Small intestine (tissue), 7 donors: ENCODE measurements around the gene RBMX. TPM values are rescaled to one million over a fixed set of nuclear protein-coding genes. Genes with fewer than 3 reads are reported as not detected.
"Not testable (repeated sequence)": the region's sequence is repeated elsewhere in the genome, so short reads cannot be mapped to it uniquely, and the experiment has no call there.

Experiments used
- DNase-seq, 2 donors: peaks; one replicate each; pipeline versions ENCODE4 v3.0.0 to v3.0.0-alpha.2; 2013
- FAIRE-seq: peaks from 2 replicates; lab custom pipeline; 2012; peaks lifted over from hg19 to GRCh38; lab: Jason Lieb, UNC
- H3K27ac ChIP-seq, 3 donors: one replicate each; pipeline ENCODE4 v1.5.1; 2013; ENCODE audit warnings: low read length in 2 of 3, mild to moderate bottlenecking in 2 of 3, control low read depth in 1 of 3, inconsistent platforms in 1 of 3, low read depth in 1 of 3, moderate library complexity in 1 of 3
- H3K27me3 ChIP-seq, 3 donors: one replicate each; pipeline ENCODE4 v1.6.1; 2013; ENCODE audit warnings: low read length in 3 of 3, inconsistent platforms in 1 of 3; ENCODE audit not compliant: control insufficient read depth in 3 of 3, insufficient read depth in 3 of 3
- H3K36me3 ChIP-seq, 3 donors: one replicate each; pipeline ENCODE4 v1.6.1; 2013; ENCODE audit warnings: low read length in 3 of 3, inconsistent platforms in 1 of 3, low read depth in 1 of 3, mild to moderate bottlenecking in 1 of 3, moderate library complexity in 1 of 3; ENCODE audit not compliant: control insufficient read depth in 3 of 3, insufficient read depth in 2 of 3
- H3K4me1 ChIP-seq, 3 donors: one replicate each; pipeline ENCODE4 v1.6.1; 2013; ENCODE audit warnings: low read length in 2 of 3, inconsistent platforms in 1 of 3, low read depth in 1 of 3, mild to moderate bottlenecking in 1 of 3, moderate library complexity in 1 of 3; ENCODE audit not compliant: control insufficient read depth in 3 of 3, insufficient read depth in 2 of 3
- H3K4me3 ChIP-seq, 3 donors: one replicate each; pipeline ENCODE4 v1.5.1; 2013; ENCODE audit warnings: low read length in 3 of 3, control low read depth in 1 of 3, inconsistent platforms in 1 of 3, low read depth in 1 of 3, mild to moderate bottlenecking in 1 of 3, moderate library complexity in 1 of 3
- H3K9me3 ChIP-seq, 2 donors: one replicate each; pipeline ENCODE4 v1.6.1; 2013; ENCODE audit warnings: low read depth in 1 of 2, low read length in 1 of 2; ENCODE audit not compliant: control insufficient read depth in 2 of 2, insufficient read depth in 1 of 2
- WGBS, 3 donors: extraction: QIAGEN DNeasy Blood & Tissue Kit; methylation state at CpG; one replicate each; pipeline ENCODE4 v1.1.7; 2013; 5-methylcytosine and 5-hydroxymethylcytosine counted together
- polyA plus RNA-seq, 4 donors: library from polyadenylated mRNA; stranded (reverse) in 3 of 4; unstranded in 1 of 4; fragments of 200-250 nt in 3 of 4; fragments of 120-200 nt in 1 of 4; gene quantifications; one replicate each; pipeline versions ENCODE4 v1.2.1 to v1.2.3, GENCODE V29; 2013
- donor health status: healthy with polysubstance abuse.
- donor health status: control.
- donor health status: control.
- donor health status: Bipolar disorder and iron deficiency.
- donor health status: healthy.

The RBMX gene
- polyA plus RNA-seq, 4 donors = 72.5 to 258 (median 120) TPM

DNA sequence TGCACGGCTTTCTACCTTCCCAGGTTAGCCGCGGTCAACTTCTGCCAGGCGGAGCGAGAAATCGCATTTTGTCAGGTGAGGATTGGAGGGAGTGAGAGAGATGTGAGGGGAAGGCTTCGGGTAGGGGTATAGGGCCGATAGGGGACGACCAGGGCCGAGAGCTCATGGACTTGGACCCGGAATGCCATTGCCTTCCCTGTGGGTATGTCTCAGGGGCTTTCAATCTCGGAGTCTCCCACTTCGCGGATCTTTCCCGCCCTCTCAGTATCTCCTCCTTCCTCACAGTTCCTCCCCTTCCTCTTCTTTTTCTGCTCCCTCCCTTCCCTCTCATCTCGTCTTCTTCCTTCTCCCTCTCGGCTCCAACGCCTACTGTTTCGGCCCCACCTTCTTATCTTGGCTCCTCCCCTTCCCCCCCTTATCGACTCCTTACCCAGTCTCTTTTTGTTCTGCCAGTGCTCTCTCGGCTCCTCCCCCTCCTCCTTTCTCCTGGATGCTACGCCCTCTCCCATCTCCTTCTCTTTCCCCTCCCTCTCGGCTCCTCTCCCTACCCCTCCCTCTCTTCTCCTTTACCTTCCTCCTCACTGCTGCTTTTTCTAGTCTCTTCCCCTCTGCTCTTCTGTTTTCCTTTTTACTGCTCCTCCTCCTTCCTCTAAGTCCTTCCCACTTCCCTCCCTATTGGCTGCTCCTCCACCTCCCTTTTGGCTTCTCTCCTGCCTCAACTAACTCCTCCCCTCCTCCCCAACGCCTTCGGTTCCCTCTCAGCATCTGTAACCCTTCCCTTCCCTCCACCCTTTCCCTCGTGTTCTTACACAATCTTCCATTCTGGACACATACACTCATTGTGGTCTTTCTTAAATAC lies 29.4 kb upstream of the RBMX start:
- Histone ChIP-seq H3K9me3 (no peaks in the 10 kb centered on the region), H3K4me3 (peak overlapping the region; percentile 53 to 85 (median 54)), H3K27me3 (no peaks in the 10 kb centered on the region), H3K4me1 (no peaks in the 10 kb centered on the region), H3K36me3 (no peaks in the 10 kb centered on the region), H3K27ac (peak overlapping the region; percentile 18 to 89 (median 88))
- FAIRE-seq (no peak), DNase-seq (peak; percentile 85 to 87)
- WGBS, 3 donors = 1 to 32% (median 11%) methylated on average over 15 to 26 of the region's 26 CpGs

GRCh38 chrX:136909119-136909705 lies 28.7 kb upstream of the RBMX start:
- H3K4me3 ChIP-seq = peak overlapping the region; percentile 53 to 85 (median 54)
- H3K27me3 ChIP-seq = no peaks in the 10 kb centered on the region
- no peak for FAIRE-seq
- H3K36me3 ChIP-seq = no peaks in the 10 kb centered on the region
- peak; percentile 75 to 80 for DNase-seq
- H3K27ac ChIP-seq = peak overlapping the region; percentile 18 to 89 (median 88)
- H3K9me3 ChIP-seq = no peaks in the 10 kb centered on the region
- WGBS, 3 donors = 1 to 38% (median 10%) methylated on average over 13 to 47 of the region's 47 CpGs
- H3K4me1 ChIP-seq = no peaks in the 10 kb centered on the region

DNA sequence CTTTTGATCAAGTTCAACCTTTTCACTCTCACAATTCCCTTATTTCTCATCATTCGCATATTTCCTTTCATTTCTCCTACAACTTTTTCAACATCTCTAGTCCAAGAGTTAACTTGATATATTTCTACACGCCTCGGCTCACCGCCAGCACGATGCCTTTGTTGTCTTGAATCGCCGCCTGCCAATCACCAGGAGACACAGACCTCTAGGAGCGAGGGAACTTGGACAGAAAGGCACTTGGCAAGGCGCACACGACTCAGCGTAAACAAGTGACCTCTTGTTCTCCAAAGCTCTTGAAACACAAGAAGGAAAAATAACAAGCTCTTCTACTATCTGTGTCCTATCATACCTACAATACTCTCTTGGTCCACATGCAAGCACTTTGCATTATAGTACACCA lies 27.1 kb upstream of the RBMX start:
- Histone ChIP-seq H3K27ac (no peak overlapping the region), H3K4me3 (no peak overlapping the region), H3K27me3 (no peaks in the 10 kb centered on the region), H3K36me3 (no peaks in the 10 kb centered on the region), H3K4me1 (no peaks in the 10 kb centered on the region), H3K9me3 (no peaks in the 10 kb centered on the region)
- 70 to 90% (median 83%) methylated on average over 11 of the region's 11 CpGs for WGBS, 3 donors
- DNase-seq (no peak), FAIRE-seq (no peak)

GRCh38 chrX:136906921-136907510 lies 26.5 kb upstream of the RBMX start:
- Histone ChIP-seq H3K4me3 (no peak overlapping the region), H3K36me3 (no peaks in the 10 kb centered on the region), H3K4me1 (no peaks in the 10 kb centered on the region), H3K27me3 (no peaks in the 10 kb centered on the region), H3K9me3 (no peaks in the 10 kb centered on the region), H3K27ac (no peak overlapping the region)
- FAIRE-seq (no peak), DNase-seq (peak in 1 of 2 donors; percentile 18)
- WGBS, 3 donors = 29 to 70% (median 54%) methylated on average over 11 to 14 of the region's 14 CpGs

GRCh38 chrX:136904067-136904466 lies 23.5 kb upstream of the RBMX start:
- H3K9me3 ChIP-seq, H3K4me3 ChIP-seq, DNase-seq, H3K27ac ChIP-seq, FAIRE-seq, H3K27me3 ChIP-seq, H3K4me1 ChIP-seq, H3K36me3 ChIP-seq: not testable (repeated sequence)
- WGBS, 3 donors = 64 to 86% (median 82%) methylated on average over 4 of the region's 4 CpGs

- not testable (repeated sequence) for H3K9me3 ChIP-seq, H3K27me3 ChIP-seq, H3K4me1 ChIP-seq, H3K36me3 ChIP-seq, FAIRE-seq, DNase-seq, H3K27ac ChIP-seq, H3K4me3 ChIP-seq
- 86 to 97% (median 97%) methylated on average over 8 to 10 of the region's 10 CpGs for WGBS, 3 donors
Observed at GRCh38 chrX:136900071-136900470, 19.5 kb upstream of the RBMX start.

- 52 to 83% (median 65%) methylated on average over 1 of the region's 1 CpG for WGBS, 3 donors
- no peaks in the 10 kb centered on the region for H3K9me3 ChIP-seq
- no peak overlapping the region for H3K27ac ChIP-seq
- DNase-seq = no peak
- no peak overlapping the region for H3K4me3 ChIP-seq
- no peaks in the 10 kb centered on the region for H3K27me3 ChIP-seq
- H3K36me3 ChIP-seq = no peaks in the 10 kb centered on the region
- no peaks in the 10 kb centered on the region for H3K4me1 ChIP-seq
- no peak for FAIRE-seq
Observed at GRCh38 chrX:136899221-136899620, 18.7 kb upstream of the RBMX start.

- not testable (repeated sequence) for FAIRE-seq, H3K4me1 ChIP-seq, H3K36me3 ChIP-seq, H3K27ac ChIP-seq, DNase-seq, H3K9me3 ChIP-seq, H3K27me3 ChIP-seq, H3K4me3 ChIP-seq
- WGBS, 3 donors = 73 to 80% (median 77%) methylated on average over 7 of the region's 7 CpGs
Observed at GRCh38 chrX:136898752-136899151, 18.2 kb upstream of the RBMX start.
